Stimulated activated CD8-positive, alpha-beta memory T cell treated with anti-CD3 and anti-CD28 coated beads, Interleukin-4, amount 100 ng/mL, for 48 hours (primary cell): ENCODE data around the gene FSTL3.
"Not testable (repeated sequence)": the region's sequence is repeated elsewhere in the genome, so short reads cannot be mapped to it uniquely, and the experiment has no call there.

ENCODE experiments used
- DNase-seq: peaks from one replicate; pipeline ENCODE4 v3.0.0-alpha.2; 2020

FSTL3 gene

GRCh38 chr19:661427-662196 lies 14.6 kb upstream of the FSTL3 start:
- DNase-seq: peak; percentile 75

- DNase-seq: peak; percentile 82
These were observed 13.8 kb upstream of the FSTL3 start for GRCh38 chr19:662207-662961.

- peak; percentile 94 for DNase-seq
These were observed 13.1 kb upstream of the FSTL3 start, which contains the start of gene RNF126 for GRCh38 chr19:662962-663681. RNF126 (minus strand) TSS chr19:663214; CDS start chr19:663121, 93 bp downstream.

- DNase-seq: no peak
These were observed 12.5 kb upstream of the FSTL3 start for GRCh38 chr19:663682-664117.

- DNase-seq: peak; percentile 92
These were observed 11.2 kb upstream of the FSTL3 start for GRCh38 chr19:664913-665443.

GRCh38 chr19:666985-667573 lies 9.1 kb upstream of the FSTL3 start:
- DNase-seq: not testable (repeated sequence)

- not testable (repeated sequence) for DNase-seq
These were observed 7.3 kb upstream of the FSTL3 start for GRCh38 chr19:668675-669434.

- DNase-seq: no peak
These were observed 5.5 kb upstream of the FSTL3 start for GRCh38 chr19:670609-671075.

GRCh38 chr19:674282-675151 lies 1.7 kb upstream of the FSTL3 start:
- DNase-seq: no peak

GRCh38 chr19:676007-676338 lies 219 bp upstream of the FSTL3 start:
- no peak for DNase-seq

- no peak for DNase-seq
These were observed 1.0 kb downstream of the FSTL3 start for GRCh38 chr19:677201-677600.

- no peak for DNase-seq
These were observed 1.6 kb downstream of the FSTL3 start for GRCh38 chr19:677601-678436.

GRCh38 chr19:678791-679388 lies 2.7 kb downstream of the FSTL3 start:
- no peak for DNase-seq

- DNase-seq: peak; percentile 58
These were observed 3.5 kb downstream of the FSTL3 start for GRCh38 chr19:679418-680286.

- DNase-seq: peak; percentile 99
These were observed 4.3 kb downstream of the FSTL3 start for GRCh38 chr19:680287-681028.

GRCh38 chr19:681029-682019 lies 5.1 kb downstream of the FSTL3 start:
- DNase-seq: no peak
